ENCODE measurements around the gene HSPG2. TPM values are rescaled to one million over a fixed set of nuclear protein-coding genes. Genes with fewer than 3 reads are reported as not detected.

The HSPG2 gene
- total and polyA plus RNA-seq, 2 of the 13 experiments (the other 11 are each of a cell fraction or from before 2014, with no cell fraction given), result 9.1 to 13.1 TPM

DNA sequence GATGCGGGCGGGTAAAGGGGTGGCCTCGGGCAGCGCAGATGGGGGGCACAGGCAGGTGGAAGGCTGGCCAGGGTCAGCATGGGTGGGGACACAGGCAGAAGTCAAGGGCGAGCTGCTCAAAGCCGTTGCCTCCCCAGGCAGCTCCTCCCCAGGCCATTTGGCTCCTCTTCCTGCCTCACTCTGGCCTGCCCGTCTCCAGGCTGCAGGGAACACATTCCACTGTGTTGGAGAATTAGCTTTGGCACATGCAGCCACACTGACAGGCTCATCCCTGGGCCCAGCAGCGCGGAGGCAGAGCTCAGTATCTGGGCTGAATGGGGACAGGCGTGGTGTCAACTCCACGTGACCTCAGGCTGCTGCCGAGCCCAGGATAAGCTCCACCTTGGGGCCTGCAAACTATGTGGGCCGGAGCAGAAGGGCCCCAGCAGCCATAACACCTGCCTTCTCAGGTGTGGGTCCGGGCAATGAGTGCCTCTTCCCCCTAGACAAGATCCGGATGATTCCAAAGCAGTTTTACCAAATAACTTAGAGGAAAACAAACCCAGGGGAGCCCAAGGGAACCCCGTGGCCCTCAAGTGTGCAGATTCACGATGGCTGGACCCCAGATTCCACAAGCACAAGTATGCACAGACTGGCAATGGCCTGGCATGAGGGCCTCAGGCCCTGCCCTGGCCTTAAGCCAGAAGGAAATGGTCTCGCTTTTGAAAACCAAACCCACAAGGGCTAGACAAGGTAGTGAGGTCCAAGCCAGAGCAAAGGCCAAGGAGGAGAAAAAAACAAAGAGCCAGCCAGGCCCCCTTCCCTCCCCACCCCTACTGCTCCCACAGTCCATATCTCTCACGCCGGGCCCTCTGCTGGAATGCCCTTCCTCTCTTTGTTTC, 40.2 kb downstream of the HSPG2 start:
- 0 out of 2 replicates have a peak, but pooled peaks have one; percentile 36 for TF ChIP-seq ZNF263 (CRISPR knock-in tag; IDR thresholded peaks at IDR 0.05)
- TF ChIP-seq THAP11 (CRISPR knock-in tag; IDR thresholded peaks at IDR 0.05), result no peak
- intact Hi-C loops (cut with micrococcal nuclease; ENCODE audit: unreplicated experiment) (no loop called here), in situ Hi-C loops (cut with HindIII; ENCODE audit: extremely low pct_ligation_motif_present, low pct_unique_long_range_greater_than_20kb) (no loop called here)
- Histone ChIP-seq H3K27ac (ENCODE audit: extremely low read length, insufficient read depth, low read length) (no peak overlapping the region), H3K79me2 (ENCODE audit: insufficient read depth, low read length) (no peaks in the 10 kb centered on the region), H3K4me3 (replicated peaks in 1 of 3; ENCODE audit: insufficient read depth in 1 of 3, low read depth in 2 of 3, low read length in 3 of 3) (no peak overlapping the region), H3K9ac (ENCODE audit: insufficient read depth, low read depth, low read length) (no peak overlapping the region), H3K9me3 (ENCODE audit: low read length) (no peaks in the 10 kb centered on the region), H3K4me2 (ENCODE audit: low read depth, low read length) (no peak overlapping the region), H3K36me3 (replicated peaks in 1 of 2; ENCODE audit: control insufficient read depth in 1 of 2, insufficient read depth in 2 of 2, low read length in 2 of 2) (peaks cover 8 to 16% of the 10 kb centered on the region in 2 experiments; a peak in 4 of 5 replicates), H2AFZ (ENCODE audit: low read length) (no peak overlapping the region), H3K27me3 (ENCODE audit: control insufficient read depth in 1 of 2, insufficient read depth in 2 of 2, low read length in 2 of 2) (no peaks in the 10 kb centered on the region), H4K20me1 (ENCODE audit: insufficient read depth, low read length) (no peaks in the 10 kb centered on the region), H3K4me1 (ENCODE audit: insufficient read depth, low read length) (peaks cover 43% of the 10 kb centered on the region)
- no TSS peak for BruUV-seq (replicated peaks)
- no peak for DNase-seq (ENCODE audit: low spot score)
- no peak for FAIRE-seq
- CTCF ChIA-PET (ENCODE audit: low intra/inter-chr PET ratio, low total read pairs), result no interaction called here
- no peak for ATAC-seq
- 91% methylated on average over 10 of the region's 20 CpGs for WGBS (ENCODE audit: low lambda C conversion rate)
- POLR2A ChIA-PET, result no interaction called here

DNA sequence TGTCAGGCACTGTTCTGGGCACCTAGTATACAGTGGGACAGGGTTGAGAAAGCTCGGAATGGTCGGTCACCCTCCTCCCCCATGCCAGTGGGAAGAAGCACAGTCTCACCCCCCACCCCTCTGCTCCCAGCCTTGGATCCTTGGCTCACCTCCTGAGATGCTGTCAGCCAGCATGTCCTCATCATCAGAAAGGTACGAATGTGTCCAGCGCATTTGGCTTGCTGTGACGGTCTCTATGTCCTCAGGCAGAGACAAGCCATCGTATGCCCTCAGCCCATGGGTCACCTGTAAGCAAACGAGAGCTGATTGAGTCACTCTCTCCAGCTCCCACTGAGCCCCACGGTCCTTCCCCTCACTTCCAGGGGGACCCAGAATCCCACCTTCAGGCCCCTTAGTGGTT, 41.1 kb downstream of the HSPG2 start:
- Histone ChIP-seq H3K36me3 (replicated peaks in 1 of 2; ENCODE audit: control insufficient read depth in 1 of 2, insufficient read depth in 2 of 2, low read length in 2 of 2) (peaks cover 12 to 22% of the 10 kb centered on the region in 2 experiments), H3K9me3 (ENCODE audit: low read length) (no peaks in the 10 kb centered on the region), H3K9ac (ENCODE audit: insufficient read depth, low read depth, low read length) (no peak overlapping the region), H3K79me2 (ENCODE audit: insufficient read depth, low read length) (no peaks in the 10 kb centered on the region), H3K4me2 (ENCODE audit: low read depth, low read length) (no peak overlapping the region), H2AFZ (ENCODE audit: low read length) (no peak overlapping the region), H3K27ac (ENCODE audit: extremely low read length, insufficient read depth, low read length) (no peak overlapping the region), H3K4me1 (ENCODE audit: insufficient read depth, low read length) (peaks cover 39% of the 10 kb centered on the region), H3K27me3 (ENCODE audit: control insufficient read depth in 1 of 2, insufficient read depth in 2 of 2, low read length in 2 of 2) (no peaks in the 10 kb centered on the region), H4K20me1 (ENCODE audit: insufficient read depth, low read length) (no peaks in the 10 kb centered on the region), H3K4me3 (replicated peaks in 1 of 3; ENCODE audit: insufficient read depth in 1 of 3, low read depth in 2 of 3, low read length in 3 of 3) (no peak overlapping the region)
- ATAC-seq (no peak), DNase-seq (ENCODE audit: low spot score) (no peak), FAIRE-seq (no peak)
- in situ Hi-C loops (cut with HindIII; ENCODE audit: extremely low pct_ligation_motif_present, low pct_unique_long_range_greater_than_20kb) (no loop called here), intact Hi-C loops (cut with micrococcal nuclease; ENCODE audit: unreplicated experiment) (no loop called here)
- ChIA-PET CTCF (ENCODE audit: low intra/inter-chr PET ratio, low total read pairs) (no interaction called here), POLR2A (no interaction called here)
- 90% methylated on average over 8 of the region's 8 CpGs for WGBS (ENCODE audit: low lambda C conversion rate)
- BruUV-seq (replicated peaks), result no TSS peak
- TF ChIP-seq REPIN1 (CRISPR knock-in tag; IDR thresholded peaks at IDR 0.05; ENCODE audit: borderline replicate concordance, low read depth) (no peak), TARDBP (CRISPR knock-in tag; IDR thresholded peaks at IDR 0.05) (no peak), ZNF615 (CRISPR knock-in tag; IDR thresholded peaks at IDR 0.05; ENCODE audit: borderline replicate concordance) (no peak), ZNF761 (CRISPR knock-in tag; conservative IDR thresholded peaks at IDR 0.05) (no peak), CAMTA2 (CRISPR knock-in tag; IDR thresholded peaks at IDR 0.05; ENCODE audit: borderline replicate concordance) (no peak), NR1H2 (CRISPR knock-in tag; IDR thresholded peaks at IDR 0.05; ENCODE audit: borderline replicate concordance, low read depth) (no peak), ZNF773 (CRISPR knock-in tag; IDR thresholded peaks at IDR 0.05; ENCODE audit: borderline replicate concordance) (no peak)
- TF ChIP-seq, protein P1, sequence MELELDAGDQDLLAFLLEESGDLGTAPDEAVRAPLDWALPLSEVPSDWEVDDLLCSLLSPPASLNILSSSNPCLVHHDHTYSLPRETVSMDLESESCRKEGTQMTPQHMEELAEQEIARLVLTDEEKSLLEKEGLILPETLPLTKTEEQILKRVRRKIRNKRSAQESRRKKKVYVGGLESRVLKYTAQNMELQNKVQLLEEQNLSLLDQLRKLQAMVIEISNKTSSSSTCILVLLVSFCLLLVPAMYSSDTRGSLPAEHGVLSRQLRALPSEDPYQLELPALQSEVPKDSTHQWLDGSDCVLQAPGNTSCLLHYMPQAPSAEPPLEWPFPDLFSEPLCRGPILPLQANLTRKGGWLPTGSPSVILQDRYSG (CRISPR knock-in tag; IDR thresholded peaks at IDR 0.05), result no peak
- TF ChIP-seq, protein P2, sequence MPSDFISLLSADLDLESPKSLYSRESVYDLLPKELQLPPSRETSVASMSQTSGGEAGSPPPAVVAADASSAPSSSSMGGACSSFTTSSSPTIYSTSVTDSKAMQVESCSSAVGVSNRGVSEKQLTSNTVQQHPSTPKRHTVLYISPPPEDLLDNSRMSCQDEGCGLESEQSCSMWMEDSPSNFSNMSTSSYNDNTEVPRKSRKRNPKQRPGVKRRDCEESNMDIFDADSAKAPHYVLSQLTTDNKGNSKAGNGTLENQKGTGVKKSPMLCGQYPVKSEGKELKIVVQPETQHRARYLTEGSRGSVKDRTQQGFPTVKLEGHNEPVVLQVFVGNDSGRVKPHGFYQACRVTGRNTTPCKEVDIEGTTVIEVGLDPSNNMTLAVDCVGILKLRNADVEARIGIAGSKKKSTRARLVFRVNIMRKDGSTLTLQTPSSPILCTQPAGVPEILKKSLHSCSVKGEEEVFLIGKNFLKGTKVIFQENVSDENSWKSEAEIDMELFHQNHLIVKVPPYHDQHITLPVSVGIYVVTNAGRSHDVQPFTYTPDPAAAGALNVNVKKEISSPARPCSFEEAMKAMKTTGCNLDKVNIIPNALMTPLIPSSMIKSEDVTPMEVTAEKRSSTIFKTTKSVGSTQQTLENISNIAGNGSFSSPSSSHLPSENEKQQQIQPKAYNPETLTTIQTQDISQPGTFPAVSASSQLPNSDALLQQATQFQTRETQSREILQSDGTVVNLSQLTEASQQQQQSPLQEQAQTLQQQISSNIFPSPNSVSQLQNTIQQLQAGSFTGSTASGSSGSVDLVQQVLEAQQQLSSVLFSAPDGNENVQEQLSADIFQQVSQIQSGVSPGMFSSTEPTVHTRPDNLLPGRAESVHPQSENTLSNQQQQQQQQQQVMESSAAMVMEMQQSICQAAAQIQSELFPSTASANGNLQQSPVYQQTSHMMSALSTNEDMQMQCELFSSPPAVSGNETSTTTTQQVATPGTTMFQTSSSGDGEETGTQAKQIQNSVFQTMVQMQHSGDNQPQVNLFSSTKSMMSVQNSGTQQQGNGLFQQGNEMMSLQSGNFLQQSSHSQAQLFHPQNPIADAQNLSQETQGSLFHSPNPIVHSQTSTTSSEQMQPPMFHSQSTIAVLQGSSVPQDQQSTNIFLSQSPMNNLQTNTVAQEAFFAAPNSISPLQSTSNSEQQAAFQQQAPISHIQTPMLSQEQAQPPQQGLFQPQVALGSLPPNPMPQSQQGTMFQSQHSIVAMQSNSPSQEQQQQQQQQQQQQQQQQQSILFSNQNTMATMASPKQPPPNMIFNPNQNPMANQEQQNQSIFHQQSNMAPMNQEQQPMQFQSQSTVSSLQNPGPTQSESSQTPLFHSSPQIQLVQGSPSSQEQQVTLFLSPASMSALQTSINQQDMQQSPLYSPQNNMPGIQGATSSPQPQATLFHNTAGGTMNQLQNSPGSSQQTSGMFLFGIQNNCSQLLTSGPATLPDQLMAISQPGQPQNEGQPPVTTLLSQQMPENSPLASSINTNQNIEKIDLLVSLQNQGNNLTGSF (CRISPR knock-in tag; IDR thresholded peaks at IDR 0.05), result no peak
